AG09309 (cell line): ENCODE results near the gene ARHGAP26.

Experiments
- DNase-seq: peaks from one replicate; pipeline ENCODE4 v3.0.0-alpha.2; 2010; ENCODE audit warnings: low read depth
- H3K4me3 ChIP-seq: 2 replicates; pipeline ENCODE4 v1.5.1; 2011; ENCODE audit warnings: mild to moderate bottlenecking, low read depth, low read length, moderate library complexity; ENCODE audit not compliant: control insufficient read depth
- CTCF ChIP-seq: IDR thresholded peaks from 2 replicates; pipeline ENCODE4 v1.5.1; 2011; ENCODE audit warnings: mild to moderate bottlenecking, low read depth, low read length, inconsistent platforms; ENCODE audit not compliant: insufficient read depth, control insufficient read depth; ENCODE audit errors: missing control alignments

ARHGAP26 gene

GRCh38 chr5:142740474-142741242 lies 29.5 kb upstream of the ARHGAP26 start:
- H3K4me3 ChIP-seq, result no peak overlapping the region
- DNase-seq, result peak; percentile 64
- no peak for TF ChIP-seq CTCF

- no peak for TF ChIP-seq CTCF
- no peak overlapping the region for H3K4me3 ChIP-seq
- no peak for DNase-seq
Observed at GRCh38 chr5:142743592-142744441, 26.4 kb upstream of the ARHGAP26 start.

- no peak for TF ChIP-seq CTCF
- DNase-seq, result no peak
- no peak overlapping the region for H3K4me3 ChIP-seq
Observed at GRCh38 chr5:142745268-142745667, 24.9 kb upstream of the ARHGAP26 start.

GRCh38 chr5:142746532-142747433 lies 23.4 kb upstream of the ARHGAP26 start:
- peak; percentile 75 for DNase-seq
- no peak overlapping the region for H3K4me3 ChIP-seq
- TF ChIP-seq CTCF, result no peak

GRCh38 chr5:142748132-142748531 lies 22.0 kb upstream of the ARHGAP26 start:
- TF ChIP-seq CTCF, result no peak
- no peak overlapping the region for H3K4me3 ChIP-seq
- peak; percentile 38 for DNase-seq

GRCh38 chr5:142748568-142749249 lies 21.5 kb upstream of the ARHGAP26 start:
- no peak overlapping the region for H3K4me3 ChIP-seq
- DNase-seq, result no peak
- peak; percentile 16 for TF ChIP-seq CTCF
